Gastrocnemius medialis (tissue), 4 donors: ENCODE results near the gene ARSG.
"Not testable (repeated sequence)": the region's sequence is repeated elsewhere in the genome, so short reads cannot be mapped to it uniquely, and the experiment has no call there.

Experiments
- CTCF ChIP-seq, 5 experiments: fragments of 450-650 bp in 3 of 5; fragments of 200-600 bp in 2 of 5; sonication (generic) in 2 of 5; IDR thresholded peaks in 4 of 5; conservative IDR thresholded peaks in 1 of 5; 1 replicate in 4 of 5; 2 replicates in 1 of 5; pipeline ENCODE4 v1.5.1; 2016 to 2019; ENCODE audit warnings: antibody characterized with exemption in 5 of 5, mild to moderate bottlenecking in 3 of 5, moderate library complexity in 3 of 5
- POLR2A ChIP-seq, 2 donors: fragments of 450-650 bp; IDR thresholded peaks; one replicate each; pipeline ENCODE4 v1.6.1; 2017; ENCODE audit warnings: antibody characterized with exemption in 2 of 2, mild to moderate bottlenecking in 2 of 2, moderate library complexity in 2 of 2

GRCh38 chr17:68262467-68262866 is 28.8 kb upstream of the ARSG start:
- not testable (repeated sequence) for TF ChIP-seq POLR2A (IDR thresholded peaks at IDR 0.05); CTCF (IDR thresholded peaks at IDR 0.05 in 4 of 5, conservative IDR thresholded peaks at IDR 0.05 in 1 of 5)
